GM21717 (cell line): ENCODE results near the gene DAB2IP.

ENCODE experiments used
- ATAC-seq: cut with Tn5 transposase; IDR thresholded peaks from one replicate; pipeline ENCODE4 v1.9.1; 2021; ENCODE audit warnings: mild to moderate bottlenecking, moderate library complexity; ENCODE audit not compliant: unreplicated experiment

DAB2IP gene

DNA sequence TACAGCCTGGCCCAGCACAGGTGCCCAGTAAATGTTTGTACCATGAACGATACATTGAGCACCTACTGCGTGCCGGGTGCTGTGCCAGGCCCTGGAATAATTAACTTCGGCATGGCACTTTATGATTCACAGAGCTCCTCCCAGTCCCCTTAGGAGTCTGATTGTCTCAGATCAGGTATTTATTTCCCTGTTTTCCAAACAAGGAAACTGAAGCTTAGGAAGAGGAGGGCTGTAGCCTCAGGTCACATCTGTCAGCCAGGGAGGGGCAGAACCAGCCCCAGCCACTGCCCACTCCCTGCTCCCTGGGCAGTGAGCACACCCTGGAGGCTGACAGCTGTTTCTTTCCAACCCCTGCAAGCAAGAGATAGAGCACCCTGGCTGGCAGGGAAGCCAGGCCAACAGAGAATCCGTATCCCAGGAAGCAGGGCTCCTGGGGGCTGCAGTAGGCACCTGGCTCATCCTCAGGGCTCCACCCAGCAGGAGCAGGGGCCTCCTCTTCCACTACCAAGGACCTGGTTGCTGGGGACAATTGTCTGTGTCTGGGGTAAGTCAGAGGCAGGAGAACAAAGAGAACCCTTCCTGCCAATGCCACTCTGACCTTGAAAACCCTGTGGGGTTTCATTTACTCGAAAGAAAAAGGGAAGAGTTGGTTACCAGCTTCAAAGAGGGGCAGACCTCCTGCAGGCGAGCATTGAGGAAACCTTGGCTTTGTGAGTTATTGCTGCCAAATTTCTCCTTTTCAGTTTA is 69.0 kb downstream of the DAB2IP start:
- ATAC-seq: no peak

DNA sequence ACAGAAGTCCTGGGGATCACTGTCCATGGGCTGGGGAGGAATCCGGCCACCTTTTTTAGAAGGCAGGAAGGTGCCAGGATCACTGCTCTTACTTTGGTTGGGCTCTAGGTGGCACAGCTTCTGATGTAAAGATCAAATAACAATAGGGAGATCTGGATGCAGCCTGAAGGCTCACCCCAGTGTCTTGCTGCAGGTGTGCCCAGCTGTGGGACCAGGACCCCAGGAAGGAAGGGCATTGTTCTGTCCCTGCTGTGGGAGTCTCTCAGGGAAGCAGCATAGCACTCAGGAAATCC is 69.6 kb downstream of the DAB2IP start:
- no peak for ATAC-seq

DNA sequence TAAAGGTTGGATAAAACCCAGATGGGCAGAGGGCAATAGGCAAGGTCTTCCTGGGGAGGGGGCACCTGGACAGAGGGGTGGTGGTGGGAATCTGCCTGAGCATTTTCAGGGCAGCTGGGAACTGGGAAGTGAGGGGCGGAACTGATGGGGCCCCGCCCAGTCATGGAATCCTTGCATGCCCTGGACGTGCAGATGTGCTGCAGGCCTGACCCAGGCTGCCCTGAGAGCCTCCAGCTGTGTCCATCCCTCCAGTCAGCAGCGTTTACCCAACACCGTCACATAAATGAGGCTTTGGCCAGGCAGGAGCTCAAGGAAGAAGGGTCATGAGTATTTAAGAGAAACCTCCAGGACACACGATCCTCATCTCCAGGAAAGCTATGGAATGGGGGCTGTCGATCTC is 70.3 kb downstream of the DAB2IP start:
- ATAC-seq: no peak

DNA sequence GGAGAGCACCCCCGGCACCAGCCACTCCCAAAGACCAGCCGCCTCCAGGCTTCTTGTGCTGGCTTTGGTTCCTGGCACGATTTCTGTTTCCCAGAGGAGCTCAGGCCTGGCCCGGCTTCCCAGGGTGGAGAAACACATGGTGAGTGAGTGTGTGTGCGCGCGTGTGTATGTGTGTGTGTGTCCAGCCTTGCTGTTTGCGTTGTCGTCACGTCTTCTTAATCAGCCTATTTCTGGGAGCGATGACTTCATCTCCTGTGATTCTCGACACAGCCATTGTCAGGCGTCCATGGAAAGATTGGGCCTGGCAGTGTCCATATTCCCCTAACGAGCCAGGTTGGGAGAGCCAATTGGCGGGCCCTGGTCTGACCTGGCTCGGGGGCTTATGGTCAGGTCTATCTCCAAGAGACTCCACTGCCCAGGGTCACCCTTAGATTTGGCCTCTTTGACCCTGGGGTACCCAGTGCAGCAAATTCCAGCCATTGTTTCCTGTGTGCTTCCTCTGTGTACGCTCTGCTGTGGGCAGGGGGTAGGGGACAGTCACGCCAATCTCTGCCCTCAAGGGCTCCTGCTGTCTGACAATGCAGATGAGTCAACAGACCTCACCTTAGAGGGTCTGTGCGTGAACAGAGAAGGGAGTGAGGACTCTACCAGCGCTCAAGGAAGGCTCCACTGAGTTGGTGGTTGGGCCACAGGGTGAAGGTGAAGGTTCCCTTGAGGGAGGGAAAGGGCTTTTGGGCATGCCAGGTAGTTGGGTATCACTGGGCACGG is 73.8 kb downstream of the DAB2IP start:
- ATAC-seq: no peak

DNA sequence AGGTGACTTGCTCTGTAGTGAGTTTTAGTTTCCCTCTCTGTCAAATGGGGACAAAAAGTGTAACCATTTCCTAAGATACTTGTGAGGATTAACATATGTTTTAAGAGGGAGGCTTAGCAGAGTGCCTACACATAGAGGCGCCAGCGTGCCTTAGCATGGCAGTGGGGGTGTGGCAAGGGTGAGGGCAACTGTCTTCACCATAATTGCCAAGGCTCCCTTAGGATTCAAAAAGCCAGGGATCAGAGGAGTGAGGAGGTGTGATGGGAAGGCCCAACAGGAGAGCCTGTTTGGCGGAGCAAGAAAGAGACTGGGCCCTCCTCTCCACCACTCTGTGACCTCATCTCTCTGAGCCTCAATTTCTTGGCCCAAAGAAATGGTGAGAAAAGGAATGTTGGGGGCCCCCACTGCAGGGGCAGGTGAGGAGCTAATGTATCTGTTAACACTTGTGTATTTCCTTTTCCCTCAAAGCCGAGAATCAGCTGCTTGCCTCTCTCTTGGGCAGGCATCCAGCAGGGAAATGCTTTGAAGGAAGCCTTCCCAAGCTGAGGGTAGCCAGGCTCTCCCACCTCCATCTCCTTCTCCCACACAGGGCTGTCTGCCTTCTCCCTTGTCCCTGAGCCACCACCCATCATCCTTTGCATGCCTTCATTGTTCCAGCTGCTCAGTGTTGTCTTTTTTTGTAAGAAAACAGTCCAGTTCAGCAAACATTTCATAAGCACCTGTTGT is 76.0 kb downstream of the DAB2IP start:
- ATAC-seq: no peak

DNA sequence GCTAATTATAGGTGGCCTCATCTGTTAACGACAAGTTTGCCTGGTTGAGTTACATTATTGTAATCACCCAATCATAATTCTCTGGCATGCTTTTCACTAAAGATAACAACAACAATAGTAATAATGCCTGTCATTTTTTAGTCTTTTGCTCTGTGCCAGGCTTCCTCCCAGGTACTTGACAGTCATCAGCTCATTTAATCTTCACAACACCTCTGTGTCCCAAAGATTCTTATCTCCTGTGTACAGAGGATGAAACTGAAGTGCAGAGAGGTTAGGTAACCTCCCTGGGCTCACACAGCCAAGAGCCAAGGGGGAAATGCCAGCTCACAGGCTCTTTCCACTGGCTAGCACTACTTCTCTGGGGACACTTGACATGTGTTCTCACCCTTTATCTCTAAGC is 77.5 kb downstream of the DAB2IP start:
- no peak for ATAC-seq

DNA sequence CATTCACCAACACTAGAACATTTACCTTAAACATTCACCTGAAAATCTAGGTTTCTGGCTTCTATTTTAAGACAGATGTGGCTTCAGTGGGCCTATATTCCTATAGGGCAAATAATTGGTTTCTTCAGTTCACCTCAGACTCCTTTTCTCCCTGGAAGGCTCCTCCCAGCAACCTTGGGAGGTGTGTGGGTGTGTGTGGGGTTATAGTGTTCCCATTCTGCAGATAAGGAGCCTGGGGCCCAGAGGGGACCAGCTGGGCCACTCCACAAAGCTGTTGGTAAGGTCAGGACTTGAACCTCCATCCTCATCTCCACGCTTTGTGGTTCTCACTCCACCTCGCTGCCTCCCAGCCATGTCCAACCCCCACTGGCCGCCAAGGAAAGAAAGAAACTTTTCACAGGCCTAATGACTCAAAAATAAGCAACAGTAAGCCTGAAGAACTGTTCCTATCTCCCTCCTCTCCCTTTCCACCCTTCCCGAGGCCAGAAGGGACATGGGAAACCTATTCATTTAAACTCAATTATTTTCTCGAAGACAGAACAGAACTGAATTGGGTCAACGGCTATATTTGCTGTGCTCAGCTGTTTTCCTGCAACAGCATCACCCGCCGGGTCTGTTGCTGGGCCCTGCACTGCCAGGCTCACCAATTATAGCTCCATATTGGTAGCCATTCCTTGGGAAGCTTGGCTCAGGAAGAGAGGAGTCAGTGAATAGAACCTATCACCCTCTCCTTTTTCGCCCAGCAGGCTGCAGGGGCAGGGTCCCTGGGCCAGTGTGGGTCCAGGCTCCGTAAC is 78.5 kb downstream of the DAB2IP start:
- ATAC-seq: no peak

DNA sequence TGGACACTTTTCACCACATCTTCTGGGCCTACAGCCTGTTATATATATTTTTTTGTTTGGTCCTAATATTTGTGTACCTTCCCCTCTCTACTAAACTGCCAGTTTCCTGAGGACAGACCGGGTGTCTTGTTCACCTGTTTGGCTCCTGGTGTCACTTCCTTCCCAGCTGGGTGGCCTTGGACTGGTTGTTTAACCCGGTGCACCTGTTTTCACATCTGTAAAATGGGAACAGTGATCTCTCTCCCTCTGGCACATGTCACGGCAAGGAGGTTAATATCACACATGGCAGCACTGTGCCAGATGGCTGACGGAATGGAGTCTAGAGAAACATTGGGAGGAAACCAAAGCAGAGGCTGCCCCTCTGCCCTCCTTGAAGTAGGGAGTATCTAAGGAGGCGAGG is 79.7 kb downstream of the DAB2IP start:
- no peak for ATAC-seq

DNA sequence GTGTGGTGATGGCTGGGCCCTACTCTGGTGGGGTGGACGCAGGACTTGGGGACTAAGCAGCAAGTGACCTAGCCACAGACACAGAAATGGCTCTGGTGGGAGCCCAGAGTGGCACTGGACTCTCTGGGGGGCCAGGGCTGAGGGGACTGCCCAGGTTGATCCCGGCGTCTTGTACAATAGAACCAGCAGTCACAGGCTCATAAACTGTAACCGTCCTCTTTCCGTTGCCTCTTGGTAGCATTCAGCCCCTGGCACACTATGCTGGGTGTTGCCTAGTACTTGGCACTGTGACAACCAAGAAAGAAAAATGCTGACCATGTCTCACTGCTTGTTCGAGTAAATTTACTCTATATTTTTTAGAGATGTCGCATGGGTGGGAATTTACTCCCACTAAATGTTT is 80.5 kb downstream of the DAB2IP start:
- no peak for ATAC-seq

DNA sequence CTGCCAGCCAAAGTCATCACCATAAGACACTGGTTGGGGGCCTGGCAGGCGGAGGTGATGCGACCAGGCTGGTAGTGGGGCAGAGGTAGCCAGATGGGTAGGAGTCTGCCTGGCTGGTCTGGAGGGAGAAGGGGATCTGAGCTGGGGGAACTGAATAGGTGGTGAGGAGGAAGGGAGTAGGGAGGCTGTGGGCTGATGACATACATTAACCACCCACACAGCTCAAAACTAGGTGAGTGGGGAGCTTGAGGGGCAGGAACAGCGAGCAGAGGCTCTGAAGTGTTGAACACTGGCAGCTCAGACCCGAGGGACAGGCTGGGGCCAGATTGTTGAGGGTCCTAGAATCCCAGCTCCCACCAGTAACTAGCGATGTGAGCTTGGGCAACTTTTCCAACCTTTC is 81.0 kb downstream of the DAB2IP start:
- ATAC-seq: no peak

DNA sequence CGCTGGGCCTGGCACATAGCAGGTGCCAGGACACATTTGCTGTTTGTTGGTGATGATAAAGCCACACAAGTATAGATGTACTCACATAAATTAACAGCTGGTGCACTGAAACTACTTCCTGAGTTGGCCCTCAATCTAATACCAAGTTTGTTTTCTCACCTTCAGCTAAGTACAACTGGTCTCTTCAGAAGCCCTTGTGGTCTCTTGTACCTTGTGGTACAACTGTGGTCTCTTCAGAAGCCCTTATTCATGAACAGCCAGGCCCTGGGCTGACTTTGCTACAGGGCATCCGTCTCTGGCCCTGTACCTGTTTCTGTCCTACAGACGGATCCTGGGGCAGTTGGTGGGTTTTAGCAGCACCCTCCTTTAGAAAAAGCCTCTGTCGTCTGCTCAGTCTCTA is 81.5 kb downstream of the DAB2IP start:
- ATAC-seq: no peak

DNA sequence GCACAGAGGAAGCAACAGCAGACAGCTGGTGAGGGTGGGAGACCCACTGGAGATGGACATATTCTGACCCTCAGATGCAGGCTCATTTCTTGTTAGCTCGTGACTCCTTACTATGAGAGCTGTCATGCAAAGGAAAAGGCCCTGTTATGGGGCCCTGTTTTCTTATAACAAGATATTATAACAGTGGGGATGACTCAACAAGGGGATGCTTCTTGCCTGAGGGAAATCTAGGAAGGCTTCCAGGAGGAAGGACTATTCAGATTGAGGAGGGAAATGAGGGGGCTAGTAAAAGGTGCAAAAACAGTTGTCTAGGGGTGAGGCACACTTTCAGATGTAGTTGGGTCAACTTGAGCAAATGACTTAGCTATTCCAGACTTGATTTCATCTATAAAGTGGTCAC is 83.0 kb downstream of the DAB2IP start:
- no peak for ATAC-seq

DNA sequence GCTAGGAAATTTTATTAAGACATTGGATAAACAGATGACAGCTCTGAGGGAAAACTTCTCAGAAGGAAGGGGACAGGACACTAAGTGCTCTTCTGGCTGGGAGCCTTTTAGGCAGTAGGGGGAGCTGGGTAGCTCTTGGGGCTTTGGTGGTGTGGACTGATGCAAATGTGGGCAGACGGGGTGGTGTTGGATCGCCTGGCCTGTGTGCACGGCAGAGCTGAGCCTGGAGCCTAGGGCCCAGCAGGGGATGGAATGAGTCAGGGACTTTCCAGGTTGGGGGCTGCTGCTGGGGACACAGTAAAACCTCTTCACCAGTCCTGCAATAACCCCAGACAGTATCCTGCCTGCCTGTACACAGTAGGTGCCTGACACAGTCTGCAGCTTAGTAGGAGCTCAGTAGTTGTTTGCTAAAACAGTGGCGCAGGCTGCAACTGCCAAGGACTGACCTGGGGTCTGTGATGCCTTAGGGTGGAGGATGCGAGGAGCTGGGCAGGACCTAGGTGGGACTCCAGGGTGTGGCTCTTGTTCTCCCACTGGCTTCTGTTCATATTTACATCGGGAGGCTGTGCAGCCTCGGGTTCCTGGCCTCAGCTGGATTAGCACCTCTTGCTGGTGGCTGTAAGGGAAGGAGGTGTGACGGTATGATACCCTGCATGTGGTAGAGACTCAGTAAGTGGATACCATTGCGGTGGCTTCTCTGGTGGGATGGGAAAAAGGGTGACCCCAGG is 83.8 kb downstream of the DAB2IP start:
- ATAC-seq: peak; percentile 54

DNA sequence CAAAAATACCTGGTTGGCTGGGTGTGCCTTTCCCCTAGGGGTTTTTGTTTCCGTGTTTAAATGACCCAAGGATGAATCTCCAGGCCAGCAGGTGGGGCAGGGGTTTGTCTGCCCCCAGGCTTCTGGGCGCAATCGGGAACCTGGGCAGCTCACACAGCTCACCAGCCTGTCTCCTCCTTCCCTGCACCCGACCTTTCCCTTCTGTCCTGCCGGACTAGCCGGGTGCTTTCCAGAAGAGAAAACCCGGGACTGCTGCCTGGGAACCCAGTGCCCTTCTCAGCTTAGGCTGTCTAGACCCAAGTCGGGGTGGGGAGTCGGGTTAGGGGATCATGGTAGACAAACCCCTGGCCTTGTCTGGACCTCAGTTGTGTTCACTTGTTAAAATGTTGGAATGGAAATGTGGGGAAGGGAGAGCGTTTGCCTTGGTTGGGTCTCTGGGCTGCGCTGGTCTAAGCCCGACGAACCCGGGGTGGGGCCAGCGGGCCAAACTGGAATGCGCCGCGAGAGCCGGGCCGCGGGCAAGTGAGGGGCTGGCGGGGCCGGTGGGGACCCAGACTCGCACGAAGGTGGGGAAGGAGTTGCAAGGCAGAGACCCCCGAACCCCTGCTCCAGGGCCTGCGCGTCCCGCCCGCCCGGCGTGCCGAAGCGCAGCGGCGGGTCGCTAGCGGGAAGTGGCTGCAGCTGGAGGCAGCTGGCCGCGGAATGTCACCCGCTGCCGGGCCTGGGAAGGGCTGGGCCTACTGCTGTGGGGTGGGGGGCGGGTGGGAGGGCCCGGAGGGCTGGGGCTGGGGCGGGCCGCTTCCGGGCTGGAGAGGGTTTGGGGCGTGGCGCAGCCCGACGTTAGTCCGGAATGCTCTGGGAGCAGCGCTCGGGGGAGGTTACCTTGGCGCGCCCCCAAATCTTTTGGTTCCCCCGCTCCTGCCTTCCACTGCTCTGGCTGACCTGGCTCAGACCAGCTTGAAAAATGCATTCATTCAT is 84.6 kb downstream of the DAB2IP start:
- ATAC-seq: no peak

DNA sequence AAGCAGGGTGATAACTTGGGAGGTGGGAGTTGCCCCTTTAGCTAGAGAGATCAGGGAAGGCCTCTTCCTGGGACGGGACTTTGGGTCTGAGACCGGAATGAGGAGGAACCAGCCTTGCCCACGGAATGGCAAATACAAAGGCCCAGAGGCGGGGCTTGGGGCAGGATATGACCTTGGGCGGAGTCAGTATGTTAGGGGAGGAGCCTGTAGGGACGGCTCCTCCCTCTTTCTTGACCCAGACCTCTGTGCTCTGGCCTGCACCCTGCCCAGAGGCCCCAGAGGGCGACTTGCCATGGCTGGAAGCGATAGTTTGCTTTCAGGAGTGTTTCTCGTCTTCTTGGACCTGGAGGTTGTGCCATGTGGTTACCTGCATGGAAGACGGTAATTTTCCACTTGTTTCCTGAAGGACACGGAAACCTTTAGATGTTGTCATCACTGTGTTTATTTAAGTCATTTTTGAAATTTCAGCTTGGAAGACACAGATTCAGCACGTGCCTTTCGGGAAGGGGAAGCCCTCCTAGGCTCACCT is 85.6 kb downstream of the DAB2IP start:
- ATAC-seq: no peak

DNA sequence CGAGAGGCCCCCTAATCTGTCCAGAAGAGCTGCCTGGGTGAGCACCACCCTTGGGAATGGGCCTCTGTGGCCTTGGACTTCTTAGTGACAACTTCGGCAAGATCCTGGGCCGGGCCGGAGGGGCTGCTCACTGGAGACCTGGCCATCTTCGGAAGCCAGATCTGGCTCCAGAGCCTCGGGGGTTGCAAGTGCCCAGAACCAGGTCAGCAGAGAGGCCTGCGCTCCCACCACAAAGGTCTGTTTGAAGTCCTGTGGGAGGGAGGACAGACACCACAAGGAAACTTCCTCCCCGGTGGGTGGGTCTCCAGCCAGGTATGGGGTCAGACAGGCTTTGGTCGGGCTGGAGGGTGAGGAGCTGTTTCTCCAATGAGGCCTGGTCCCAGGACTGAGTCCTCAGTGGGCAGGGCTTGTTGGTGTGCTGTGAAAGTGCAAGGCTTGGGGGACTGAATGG is 86.1 kb downstream of the DAB2IP start:
- no peak for ATAC-seq

DNA sequence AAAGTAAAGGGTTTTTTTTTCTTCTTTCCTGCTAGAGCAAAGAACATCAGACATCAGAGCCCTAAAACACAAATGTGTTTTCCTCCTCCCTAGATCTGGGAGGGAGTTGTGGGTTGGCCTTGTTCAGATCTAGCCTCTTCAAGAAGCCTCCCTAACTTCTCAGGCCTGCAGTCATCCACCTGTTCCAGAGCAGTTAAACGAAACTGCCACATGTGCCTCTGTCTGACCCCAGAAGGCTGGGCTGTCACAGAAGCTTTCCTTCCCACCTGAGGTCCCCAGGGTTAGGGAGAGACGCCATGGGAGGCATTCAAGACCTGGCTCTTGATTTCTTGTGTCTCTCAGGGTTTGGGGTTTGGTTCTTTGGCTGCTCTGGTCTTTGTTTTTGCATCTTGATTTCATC is 87.0 kb downstream of the DAB2IP start:
- no peak for ATAC-seq

DNA sequence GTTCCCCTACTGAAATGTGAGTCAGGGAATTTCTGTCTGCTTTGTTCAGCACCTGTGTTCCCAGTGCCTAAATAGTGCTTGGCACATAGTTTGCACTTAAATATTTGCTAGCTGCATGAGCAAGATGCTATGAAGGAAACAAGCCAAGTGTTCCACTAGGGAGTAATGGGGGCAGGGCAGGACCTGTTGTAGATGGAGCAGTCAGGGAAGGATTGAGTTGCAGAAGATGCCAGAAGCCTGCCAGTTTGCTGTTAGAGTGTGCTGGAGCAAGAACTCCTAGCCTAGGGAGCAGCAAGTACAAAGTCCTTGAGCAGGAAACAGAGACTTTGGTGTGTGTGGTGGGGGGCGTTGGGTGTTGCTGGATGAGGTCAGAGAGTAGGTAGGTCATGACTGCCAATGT is 87.5 kb downstream of the DAB2IP start:
- ATAC-seq: no peak

DNA sequence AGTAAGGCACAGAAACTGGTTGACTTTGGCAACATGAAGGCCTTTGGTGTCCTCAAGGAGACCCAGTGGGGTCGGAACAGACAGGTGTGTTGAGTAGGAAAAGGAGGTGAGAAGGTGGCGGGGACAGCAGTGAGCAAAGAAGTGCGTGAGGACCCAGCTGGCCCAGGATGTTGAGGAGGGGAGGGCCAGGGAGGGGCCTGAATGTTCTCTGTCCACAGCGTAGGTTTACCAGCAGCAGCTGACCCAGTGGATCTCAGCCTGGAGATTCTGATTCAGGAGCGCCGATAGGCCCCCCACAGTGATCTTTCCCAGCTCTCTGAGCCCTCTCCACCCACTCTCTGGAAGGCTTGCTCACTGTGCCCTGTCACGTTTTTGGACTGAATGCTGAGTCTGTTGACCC is 88.5 kb downstream of the DAB2IP start:
- no peak for ATAC-seq
